Osteoblast (primary cell): ENCODE results near the gene ZBTB8B. TPM values are rescaled to one million over a fixed set of nuclear protein-coding genes. Genes with fewer than 3 reads are reported as not detected.

Experiments used
- DNase-seq: peaks from one replicate; pipeline ENCODE4 v3.0.0; 2011; ENCODE audit warnings: low spot score, mixed read lengths; ENCODE audit not compliant: insufficient read length; ENCODE audit errors: missing footprints
- H2AFZ ChIP-seq: 2 replicates; pipeline ENCODE4 v1.6.0; 2011; ENCODE audit warnings: mild to moderate bottlenecking, low read length
- H3K27ac ChIP-seq: 2 replicates; pipeline ENCODE4 v1.5.1; 2011; ENCODE audit warnings: mild to moderate bottlenecking, low read depth, low read length, moderate library complexity
- H3K27me3 ChIP-seq: 2 replicates; pipeline ENCODE4 v1.6.0; 2012; ENCODE audit warnings: mild to moderate bottlenecking, control low read depth, inconsistent platforms, low read length, moderate library complexity; ENCODE audit not compliant: insufficient read depth
- H3K36me3 ChIP-seq: 2 replicates; pipeline ENCODE4 v1.5.1; 2011; ENCODE audit warnings: mild to moderate bottlenecking, low read length, control low read depth, moderate library complexity; ENCODE audit not compliant: insufficient read depth
- H3K4me1 ChIP-seq: 2 replicates; pipeline ENCODE4 v1.5.1; 2011; ENCODE audit warnings: mild to moderate bottlenecking, low read length, control low read depth, moderate library complexity; ENCODE audit not compliant: insufficient read depth
- H3K4me2 ChIP-seq: 2 replicates; pipeline ENCODE4 v1.6.0; 2011; ENCODE audit warnings: mild to moderate bottlenecking, low read length; ENCODE audit not compliant: insufficient read depth
- H3K4me3 ChIP-seq: fragments of 200-600 bp; sonication (generic); 3 replicates; pipeline ENCODE4 v1.5.1; 2012; ENCODE audit warnings: mild to moderate bottlenecking, low read length, inconsistent platforms; ENCODE audit not compliant: insufficient read depth
- H3K79me2 ChIP-seq: 2 replicates; pipeline ENCODE4 v1.6.0; 2012; ENCODE audit warnings: mild to moderate bottlenecking, low read length, control low read depth, inconsistent platforms; ENCODE audit not compliant: insufficient read depth
- H3K9me3 ChIP-seq: 2 replicates; pipeline ENCODE4 v1.5.1; 2011; ENCODE audit warnings: low read depth, low read length, control low read depth
- H4K20me1 ChIP-seq: 2 replicates; pipeline ENCODE4 v1.6.0; 2012; ENCODE audit warnings: mild to moderate bottlenecking, low read length, control low read depth; ENCODE audit not compliant: insufficient read depth
- total RNA-seq: library from RNA; depleted of rRNA; stranded (reverse); fragments of >200 nt; gene quantifications from 2 replicates; pipeline ENCODE4 v1.2.3, GENCODE V29; 2012
- TF ChIP-seq, protein P1 (sequence below): IDR thresholded peaks from 2 replicates; pipeline ENCODE4 v1.5.1; 2011; ENCODE audit warnings: mild to moderate bottlenecking, low read depth, low read length, moderate library complexity; ENCODE audit errors: extremely low read depth

ZBTB8B gene
- total RNA-seq, 1 donor: under 0.01 TPM

- no peak for DNase-seq
- H3K4me2 ChIP-seq: no peak overlapping the region
- H3K36me3 ChIP-seq: no peaks in the 10 kb centered on the region
- no peaks in the 10 kb centered on the region for H3K9me3 ChIP-seq
- H4K20me1 ChIP-seq: no peaks in the 10 kb centered on the region
- no peaks in the 10 kb centered on the region for H3K27me3 ChIP-seq
- no peak overlapping the region for H3K4me3 ChIP-seq
- no peak overlapping the region for H3K27ac ChIP-seq
- TF ChIP-seq, protein P1, sequence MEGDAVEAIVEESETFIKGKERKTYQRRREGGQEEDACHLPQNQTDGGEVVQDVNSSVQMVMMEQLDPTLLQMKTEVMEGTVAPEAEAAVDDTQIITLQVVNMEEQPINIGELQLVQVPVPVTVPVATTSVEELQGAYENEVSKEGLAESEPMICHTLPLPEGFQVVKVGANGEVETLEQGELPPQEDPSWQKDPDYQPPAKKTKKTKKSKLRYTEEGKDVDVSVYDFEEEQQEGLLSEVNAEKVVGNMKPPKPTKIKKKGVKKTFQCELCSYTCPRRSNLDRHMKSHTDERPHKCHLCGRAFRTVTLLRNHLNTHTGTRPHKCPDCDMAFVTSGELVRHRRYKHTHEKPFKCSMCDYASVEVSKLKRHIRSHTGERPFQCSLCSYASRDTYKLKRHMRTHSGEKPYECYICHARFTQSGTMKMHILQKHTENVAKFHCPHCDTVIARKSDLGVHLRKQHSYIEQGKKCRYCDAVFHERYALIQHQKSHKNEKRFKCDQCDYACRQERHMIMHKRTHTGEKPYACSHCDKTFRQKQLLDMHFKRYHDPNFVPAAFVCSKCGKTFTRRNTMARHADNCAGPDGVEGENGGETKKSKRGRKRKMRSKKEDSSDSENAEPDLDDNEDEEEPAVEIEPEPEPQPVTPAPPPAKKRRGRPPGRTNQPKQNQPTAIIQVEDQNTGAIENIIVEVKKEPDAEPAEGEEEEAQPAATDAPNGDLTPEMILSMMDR: no peak
- H3K79me2 ChIP-seq: no peaks in the 10 kb centered on the region
- peaks cover 14% of the 10 kb centered on the region for H3K4me1 ChIP-seq
- H2AFZ ChIP-seq: no peak overlapping the region
These were observed 21.7 kb downstream of the ZBTB8B start for GRCh38 chr1:32486463-32487113.

DNA sequence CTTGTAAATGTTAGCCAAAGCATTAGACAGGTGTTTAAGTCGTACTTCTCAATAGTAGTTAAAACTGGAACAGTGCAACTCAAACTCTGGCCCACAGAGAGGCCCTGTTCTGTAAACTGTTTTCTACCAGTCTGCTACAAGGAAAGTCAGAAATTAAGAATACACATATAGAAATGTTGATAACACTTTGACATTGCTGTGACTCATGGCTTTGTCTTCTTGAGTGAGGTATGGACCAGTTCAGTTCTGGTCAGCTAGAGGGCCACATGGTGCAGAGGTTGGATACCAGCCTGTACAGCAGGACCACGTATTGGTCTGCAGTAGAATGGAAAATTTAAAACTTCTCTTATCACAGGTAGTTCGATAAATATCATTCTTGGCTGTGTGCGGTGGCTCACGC is 22.3 kb downstream of the ZBTB8B start:
- Histone ChIP-seq H4K20me1 (no peaks in the 10 kb centered on the region), H3K4me1 (peaks cover 14% of the 10 kb centered on the region), H2AFZ (no peak overlapping the region), H3K27ac (no peak overlapping the region), H3K4me3 (no peak overlapping the region), H3K9me3 (no peaks in the 10 kb centered on the region), H3K27me3 (no peaks in the 10 kb centered on the region), H3K4me2 (no peak overlapping the region), H3K79me2 (no peaks in the 10 kb centered on the region), H3K36me3 (no peaks in the 10 kb centered on the region)
- no peak for DNase-seq
- TF ChIP-seq, protein P1: no peak

GRCh38 chr1:32489774-32490454 is 25.0 kb downstream of the ZBTB8B start:
- Histone ChIP-seq H3K36me3 (no peaks in the 10 kb centered on the region), H2AFZ (no peak overlapping the region), H3K79me2 (no peaks in the 10 kb centered on the region), H3K4me1 (peaks cover 17% of the 10 kb centered on the region), H3K27ac (no peak overlapping the region), H3K27me3 (no peaks in the 10 kb centered on the region), H3K9me3 (no peaks in the 10 kb centered on the region), H4K20me1 (no peaks in the 10 kb centered on the region), H3K4me2 (no peak overlapping the region), H3K4me3 (no peak overlapping the region)
- TF ChIP-seq, protein P1: no peak
- no peak for DNase-seq

GRCh38 chr1:32491386-32491785 is 26.5 kb downstream of the ZBTB8B start:
- H3K4me1 ChIP-seq: peaks cover 10% of the 10 kb centered on the region
- DNase-seq: no peak
- TF ChIP-seq, protein P1: no peak
- H3K36me3 ChIP-seq: no peaks in the 10 kb centered on the region
- H3K79me2 ChIP-seq: no peaks in the 10 kb centered on the region
- no peak overlapping the region for H3K4me3 ChIP-seq
- H3K27me3 ChIP-seq: no peaks in the 10 kb centered on the region
- no peaks in the 10 kb centered on the region for H4K20me1 ChIP-seq
- no peak overlapping the region for H3K27ac ChIP-seq
- no peaks in the 10 kb centered on the region for H3K9me3 ChIP-seq
- no peak overlapping the region for H3K4me2 ChIP-seq
- H2AFZ ChIP-seq: no peak overlapping the region
